Parathyroid adenoma (tissue), 2 donors: ENCODE results near the gene IFIH1.

Source experiments
- H2AFZ ChIP-seq: fragments of 300-600 bp; sonication (generic); one replicate; pipeline ENCODE4 v1.7.0; 2017; ENCODE audit warnings: antibody characterized with exemption, mild to moderate bottlenecking
- H3K27ac ChIP-seq: fragments of 300-600 bp; sonication (generic); one replicate; pipeline ENCODE4 v1.7.0; 2017
- H3K27me3 ChIP-seq: fragments of 300-600 bp; sonication (generic); one replicate; pipeline ENCODE4 v1.7.0; 2017; ENCODE audit warnings: low read length; ENCODE audit not compliant: control insufficient read depth, insufficient read depth
- H3K36me3 ChIP-seq: fragments of 300-600 bp; sonication (generic); one replicate; pipeline ENCODE4 v1.7.0; 2017; ENCODE audit warnings: low read length; ENCODE audit not compliant: control insufficient read depth, insufficient read depth
- H3K4me1 ChIP-seq: fragments of 300-600 bp; sonication (generic); one replicate; pipeline ENCODE4 v1.7.0; 2017; ENCODE audit warnings: control low read depth
- H3K4me2 ChIP-seq: fragments of 300-600 bp; sonication (generic); one replicate; pipeline ENCODE4 v1.7.0; 2017; ENCODE audit warnings: low read length
- H3K4me3 ChIP-seq: fragments of 300-600 bp; sonication (generic); one replicate; pipeline ENCODE4 v1.7.0; 2017; ENCODE audit warnings: low read depth, low read length
- H3K79me2 ChIP-seq: fragments of 300-600 bp; sonication (generic); one replicate; pipeline ENCODE4 v1.7.0; 2017; ENCODE audit warnings: control low read depth
- H3K9ac ChIP-seq: fragments of 300-600 bp; sonication (generic); one replicate; pipeline ENCODE4 v1.7.0; 2017; ENCODE audit warnings: mild to moderate bottlenecking
- H3K9me3 ChIP-seq: fragments of 300-600 bp; sonication (generic); one replicate; pipeline ENCODE4 v1.7.0; 2017; ENCODE audit warnings: low read length; ENCODE audit not compliant: control insufficient read depth
- TF ChIP-seq, protein P1 (sequence below): fragments of 300-600 bp; sonication (generic); IDR thresholded peaks from one replicate; pipeline ENCODE4 v1.7.0; 2017; ENCODE audit warnings: antibody characterized with exemption, mild to moderate bottlenecking
- donor health status: primary hyperparathyroidism.

IFIH1 gene

DNA sequence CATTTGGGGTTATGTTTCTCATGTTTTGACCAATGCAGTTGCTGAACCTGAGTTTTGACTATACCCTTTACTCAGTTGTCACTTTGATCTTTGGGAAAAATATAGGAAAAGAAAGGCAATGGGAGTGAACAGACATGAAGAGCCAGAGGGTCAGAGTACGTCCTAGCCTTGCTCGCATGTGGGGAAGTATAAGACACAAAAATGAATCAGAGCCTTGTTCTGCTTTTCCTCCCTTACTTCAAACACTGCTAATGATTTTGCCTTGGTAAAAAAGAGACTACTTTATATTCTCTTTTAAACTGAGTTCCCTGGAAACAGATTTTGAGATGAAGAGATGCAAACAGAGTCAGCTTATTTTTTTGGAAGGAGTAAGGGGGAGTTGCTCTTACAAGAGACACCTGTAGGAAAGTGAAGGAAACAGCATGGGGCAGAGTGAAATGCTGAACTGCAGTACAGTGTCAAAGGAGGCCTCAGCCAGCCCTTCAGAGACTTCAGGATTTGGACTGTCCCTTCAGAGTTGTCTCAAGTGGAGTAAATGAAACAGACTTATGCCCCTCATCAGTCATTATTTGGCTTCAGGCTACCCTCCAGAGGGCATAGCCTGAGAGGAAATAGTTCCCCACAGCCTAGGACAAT, 64.1 kb downstream of the IFIH1 start:
- H3K4me2 ChIP-seq, result no peak overlapping the region
- H3K9ac ChIP-seq, result no peak overlapping the region
- H3K79me2 ChIP-seq, result no peaks in the 10 kb centered on the region
- H3K4me1 ChIP-seq, result no peaks in the 10 kb centered on the region
- TF ChIP-seq, protein P1, sequence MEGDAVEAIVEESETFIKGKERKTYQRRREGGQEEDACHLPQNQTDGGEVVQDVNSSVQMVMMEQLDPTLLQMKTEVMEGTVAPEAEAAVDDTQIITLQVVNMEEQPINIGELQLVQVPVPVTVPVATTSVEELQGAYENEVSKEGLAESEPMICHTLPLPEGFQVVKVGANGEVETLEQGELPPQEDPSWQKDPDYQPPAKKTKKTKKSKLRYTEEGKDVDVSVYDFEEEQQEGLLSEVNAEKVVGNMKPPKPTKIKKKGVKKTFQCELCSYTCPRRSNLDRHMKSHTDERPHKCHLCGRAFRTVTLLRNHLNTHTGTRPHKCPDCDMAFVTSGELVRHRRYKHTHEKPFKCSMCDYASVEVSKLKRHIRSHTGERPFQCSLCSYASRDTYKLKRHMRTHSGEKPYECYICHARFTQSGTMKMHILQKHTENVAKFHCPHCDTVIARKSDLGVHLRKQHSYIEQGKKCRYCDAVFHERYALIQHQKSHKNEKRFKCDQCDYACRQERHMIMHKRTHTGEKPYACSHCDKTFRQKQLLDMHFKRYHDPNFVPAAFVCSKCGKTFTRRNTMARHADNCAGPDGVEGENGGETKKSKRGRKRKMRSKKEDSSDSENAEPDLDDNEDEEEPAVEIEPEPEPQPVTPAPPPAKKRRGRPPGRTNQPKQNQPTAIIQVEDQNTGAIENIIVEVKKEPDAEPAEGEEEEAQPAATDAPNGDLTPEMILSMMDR, result no peak
- H2AFZ ChIP-seq, result no peak overlapping the region
- H3K27ac ChIP-seq, result no peak overlapping the region
- H3K27me3 ChIP-seq, result no peaks in the 10 kb centered on the region
- H3K4me3 ChIP-seq, result no peak overlapping the region
- H3K9me3 ChIP-seq, result no peaks in the 10 kb centered on the region
- H3K36me3 ChIP-seq, result no peaks in the 10 kb centered on the region

DNA sequence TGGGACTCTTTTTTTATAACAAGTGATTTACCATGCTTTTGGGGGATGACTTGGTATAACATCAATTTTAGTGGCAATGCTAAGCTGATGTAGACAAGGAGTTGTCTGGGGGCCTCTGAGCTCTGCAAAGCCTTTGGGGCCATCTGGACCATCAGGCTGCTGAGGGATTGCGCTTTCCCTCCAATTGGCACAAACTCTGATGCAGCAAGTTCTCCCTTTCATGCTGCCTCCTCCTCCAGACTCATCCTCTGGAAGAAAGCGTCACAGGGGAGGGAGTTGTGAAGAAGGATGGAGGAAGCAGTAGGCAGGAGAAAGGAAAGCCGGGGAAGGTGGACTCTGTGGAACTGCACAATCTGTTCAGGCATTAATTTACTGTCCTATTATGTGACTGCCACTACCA, 65.0 kb downstream of the IFIH1 start:
- Histone ChIP-seq H2AFZ (no peak overlapping the region), H3K4me3 (no peak overlapping the region), H3K79me2 (no peaks in the 10 kb centered on the region), H3K36me3 (no peaks in the 10 kb centered on the region), H3K27me3 (no peaks in the 10 kb centered on the region), H3K9me3 (no peaks in the 10 kb centered on the region), H3K4me1 (no peaks in the 10 kb centered on the region), H3K4me2 (no peak overlapping the region), H3K9ac (no peak overlapping the region), H3K27ac (no peak overlapping the region)
- TF ChIP-seq, protein P1, result no peak

DNA sequence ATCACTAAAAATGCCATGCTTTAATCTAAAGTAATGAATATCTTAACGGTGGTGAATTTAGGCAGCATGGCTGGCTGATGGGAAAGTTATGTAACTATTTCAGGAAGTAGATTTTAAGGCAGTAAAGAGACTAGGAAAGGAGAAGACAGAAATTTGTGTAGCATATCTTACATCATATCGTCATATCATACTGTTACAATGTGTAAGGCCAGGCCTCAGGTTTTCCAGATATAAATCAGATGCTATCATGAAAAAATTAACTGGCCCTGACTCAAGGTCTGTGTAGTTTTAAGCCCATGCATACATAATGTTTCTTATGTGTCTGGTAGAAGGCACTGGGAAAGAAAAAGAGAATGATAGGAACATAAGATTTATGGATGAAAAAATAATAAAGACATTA, 66.3 kb downstream of the IFIH1 start:
- peaks cover 2% of the 10 kb centered on the region for H3K9me3 ChIP-seq
- no peaks in the 10 kb centered on the region for H3K79me2 ChIP-seq
- H3K9ac ChIP-seq, result no peak overlapping the region
- H3K4me3 ChIP-seq, result no peak overlapping the region
- TF ChIP-seq, protein P1, result no peak
- H3K27me3 ChIP-seq, result no peaks in the 10 kb centered on the region
- no peaks in the 10 kb centered on the region for H3K36me3 ChIP-seq
- no peak overlapping the region for H3K4me2 ChIP-seq
- H2AFZ ChIP-seq, result no peak overlapping the region
- H3K27ac ChIP-seq, result no peak overlapping the region
- no peaks in the 10 kb centered on the region for H3K4me1 ChIP-seq

DNA sequence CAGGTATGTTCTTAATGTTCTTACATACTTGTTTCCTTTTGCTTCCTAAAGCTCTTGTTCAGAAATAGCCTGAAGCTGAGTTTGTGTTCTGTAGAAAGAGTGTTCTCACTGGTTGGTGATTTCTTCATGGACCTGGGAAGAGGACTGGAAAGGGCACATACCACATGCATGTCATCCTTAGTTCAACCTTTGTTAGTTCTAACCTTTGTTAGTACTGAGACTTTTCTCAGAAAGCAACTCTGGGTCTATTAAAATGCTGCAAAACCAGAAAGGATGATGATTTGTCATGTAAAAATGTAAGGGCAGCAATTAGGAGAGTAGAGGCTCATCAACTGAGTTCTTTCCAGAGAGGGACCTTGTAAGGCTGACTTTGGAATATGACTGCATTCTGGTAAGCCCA, 72.7 kb downstream of the IFIH1 start:
- no peaks in the 10 kb centered on the region for H3K79me2 ChIP-seq
- TF ChIP-seq, protein P1, result no peak
- H3K4me1 ChIP-seq, result no peaks in the 10 kb centered on the region
- peaks cover 2% of the 10 kb centered on the region for H3K9me3 ChIP-seq
- no peak overlapping the region for H3K9ac ChIP-seq
- no peak overlapping the region for H3K27ac ChIP-seq
- H3K36me3 ChIP-seq, result no peaks in the 10 kb centered on the region
- no peaks in the 10 kb centered on the region for H3K27me3 ChIP-seq
- H3K4me2 ChIP-seq, result no peak overlapping the region
- no peak overlapping the region for H2AFZ ChIP-seq
- H3K4me3 ChIP-seq, result no peak overlapping the region

DNA sequence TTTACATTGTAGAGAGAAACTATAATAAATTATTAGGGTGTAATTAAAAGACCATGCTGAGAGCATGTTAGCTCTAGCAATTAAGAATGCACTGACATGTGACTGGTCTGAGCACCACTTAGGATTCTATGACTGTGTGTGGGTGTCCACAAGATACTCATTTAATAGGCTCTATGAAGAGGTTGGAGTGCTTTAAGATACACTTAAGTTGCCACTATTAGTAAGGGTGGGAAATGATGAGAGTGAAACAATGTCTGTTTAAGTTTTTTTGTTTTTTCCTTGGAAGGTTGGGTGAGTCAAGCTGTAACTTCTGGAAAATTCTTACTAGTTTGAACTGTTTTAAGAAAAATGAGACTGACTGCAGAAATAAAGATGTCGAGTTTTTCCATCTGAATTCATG, 73.4 kb downstream of the IFIH1 start:
- no peak overlapping the region for H3K9ac ChIP-seq
- H3K79me2 ChIP-seq, result no peaks in the 10 kb centered on the region
- no peak overlapping the region for H3K27ac ChIP-seq
- no peak overlapping the region for H2AFZ ChIP-seq
- no peaks in the 10 kb centered on the region for H3K4me1 ChIP-seq
- H3K27me3 ChIP-seq, result no peaks in the 10 kb centered on the region
- peaks cover 2% of the 10 kb centered on the region for H3K9me3 ChIP-seq
- TF ChIP-seq, protein P1, result no peak
- H3K4me3 ChIP-seq, result no peak overlapping the region
- H3K4me2 ChIP-seq, result no peak overlapping the region
- H3K36me3 ChIP-seq, result no peaks in the 10 kb centered on the region
